ENCODE data around the gene PSG6. TPM values are rescaled to one million over a fixed set of nuclear protein-coding genes. Genes with fewer than 3 reads are reported as not detected.
"Not testable (repeated sequence)": the region's sequence is repeated elsewhere in the genome, so short reads cannot be mapped to it uniquely, and the experiment has no call there.

Gene PSG6
- total RNA-seq, 2 donors from 2014 or later = not detected

DNA sequence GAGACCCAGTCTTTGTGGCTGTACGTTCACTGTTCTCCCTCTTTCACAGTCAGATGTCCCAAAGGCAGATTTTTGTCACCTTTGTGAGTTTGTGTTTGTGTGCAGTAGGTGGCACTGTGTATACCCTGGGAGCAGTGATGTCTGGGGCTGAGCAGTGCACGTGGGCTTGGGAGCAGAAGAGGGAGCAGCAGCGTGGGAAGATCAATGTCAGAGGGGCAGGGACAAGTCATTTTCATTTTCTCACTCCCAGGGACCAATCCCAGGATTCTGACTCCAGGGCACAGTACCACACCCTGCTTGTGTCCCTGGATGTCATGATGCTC, 2.0 kb upstream of the PSG6 start:
- no peak overlapping the region for H3K4me3 ChIP-seq
- DNase-seq (ENCODE audit: low spot score) = no peak
- H3K4me1 ChIP-seq (replicated peaks) = no peaks in the 10 kb centered on the region
- H3K27me3 ChIP-seq (replicated peaks; ENCODE audit: insufficient read depth) = no peaks in the 10 kb centered on the region
- H3K36me3 ChIP-seq = no peaks in the 10 kb centered on the region
- TF ChIP-seq, protein P1, sequence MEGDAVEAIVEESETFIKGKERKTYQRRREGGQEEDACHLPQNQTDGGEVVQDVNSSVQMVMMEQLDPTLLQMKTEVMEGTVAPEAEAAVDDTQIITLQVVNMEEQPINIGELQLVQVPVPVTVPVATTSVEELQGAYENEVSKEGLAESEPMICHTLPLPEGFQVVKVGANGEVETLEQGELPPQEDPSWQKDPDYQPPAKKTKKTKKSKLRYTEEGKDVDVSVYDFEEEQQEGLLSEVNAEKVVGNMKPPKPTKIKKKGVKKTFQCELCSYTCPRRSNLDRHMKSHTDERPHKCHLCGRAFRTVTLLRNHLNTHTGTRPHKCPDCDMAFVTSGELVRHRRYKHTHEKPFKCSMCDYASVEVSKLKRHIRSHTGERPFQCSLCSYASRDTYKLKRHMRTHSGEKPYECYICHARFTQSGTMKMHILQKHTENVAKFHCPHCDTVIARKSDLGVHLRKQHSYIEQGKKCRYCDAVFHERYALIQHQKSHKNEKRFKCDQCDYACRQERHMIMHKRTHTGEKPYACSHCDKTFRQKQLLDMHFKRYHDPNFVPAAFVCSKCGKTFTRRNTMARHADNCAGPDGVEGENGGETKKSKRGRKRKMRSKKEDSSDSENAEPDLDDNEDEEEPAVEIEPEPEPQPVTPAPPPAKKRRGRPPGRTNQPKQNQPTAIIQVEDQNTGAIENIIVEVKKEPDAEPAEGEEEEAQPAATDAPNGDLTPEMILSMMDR (IDR thresholded peaks at IDR 0.05) = no peak
- TF ChIP-seq POLR2A (IDR thresholded peaks at IDR 0.05) (no peak), POLR2AphosphoS5 (IDR thresholded peaks at IDR 0.05) (no peak)
- WGBS = 19% methylated on average over 3 of the region's 3 CpGs
- H3K9me3 ChIP-seq = no peaks in the 10 kb centered on the region
- intact Hi-C loops (cut with DNase I) = no loop called here
- no peak overlapping the region for H3K27ac ChIP-seq

DNA sequence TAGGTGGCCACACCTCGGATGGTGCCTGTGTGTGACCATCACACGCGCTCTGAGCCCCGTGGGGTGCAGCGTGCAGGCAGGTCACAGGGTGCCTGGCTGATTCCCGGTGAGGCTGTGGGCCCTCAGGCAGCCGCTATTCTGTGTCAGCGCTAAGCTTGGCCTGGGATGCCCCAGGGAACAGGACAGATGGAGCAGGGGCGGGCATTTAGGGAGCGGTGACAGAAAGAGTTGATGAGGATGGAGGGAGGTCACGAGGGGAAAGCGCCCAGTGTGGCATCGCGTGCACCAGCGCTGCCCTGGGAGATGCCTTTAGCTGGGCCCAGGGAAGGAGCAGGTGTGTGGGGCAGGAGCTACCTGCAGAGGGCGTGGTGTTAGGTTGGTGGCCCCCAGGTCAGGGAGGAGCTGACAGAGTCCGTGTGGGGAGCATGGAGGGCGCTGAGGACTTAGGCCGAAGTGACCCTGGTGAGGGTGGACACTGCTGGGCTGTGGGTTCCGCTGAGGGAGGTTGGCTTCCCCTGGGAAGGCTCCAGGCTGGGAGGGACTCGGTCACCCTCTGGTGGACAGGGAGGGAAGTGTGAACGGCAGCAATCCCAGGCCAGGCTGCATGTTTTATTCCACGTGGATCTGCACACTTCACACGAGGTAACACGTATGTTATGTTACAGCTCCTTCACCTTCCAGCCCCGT, 1.5 kb upstream of the PSG6 start:
- DNase-seq (ENCODE audit: low spot score); H3K4me1 ChIP-seq (replicated peaks); H3K27ac ChIP-seq; H3K4me3 ChIP-seq; H3K9me3 ChIP-seq; intact Hi-C loops (cut with DNase I); H3K27me3 ChIP-seq (replicated peaks; ENCODE audit: insufficient read depth); H3K36me3 ChIP-seq: not testable (repeated sequence)
- WGBS = 66% methylated on average over 25 of the region's 26 CpGs

DNA sequence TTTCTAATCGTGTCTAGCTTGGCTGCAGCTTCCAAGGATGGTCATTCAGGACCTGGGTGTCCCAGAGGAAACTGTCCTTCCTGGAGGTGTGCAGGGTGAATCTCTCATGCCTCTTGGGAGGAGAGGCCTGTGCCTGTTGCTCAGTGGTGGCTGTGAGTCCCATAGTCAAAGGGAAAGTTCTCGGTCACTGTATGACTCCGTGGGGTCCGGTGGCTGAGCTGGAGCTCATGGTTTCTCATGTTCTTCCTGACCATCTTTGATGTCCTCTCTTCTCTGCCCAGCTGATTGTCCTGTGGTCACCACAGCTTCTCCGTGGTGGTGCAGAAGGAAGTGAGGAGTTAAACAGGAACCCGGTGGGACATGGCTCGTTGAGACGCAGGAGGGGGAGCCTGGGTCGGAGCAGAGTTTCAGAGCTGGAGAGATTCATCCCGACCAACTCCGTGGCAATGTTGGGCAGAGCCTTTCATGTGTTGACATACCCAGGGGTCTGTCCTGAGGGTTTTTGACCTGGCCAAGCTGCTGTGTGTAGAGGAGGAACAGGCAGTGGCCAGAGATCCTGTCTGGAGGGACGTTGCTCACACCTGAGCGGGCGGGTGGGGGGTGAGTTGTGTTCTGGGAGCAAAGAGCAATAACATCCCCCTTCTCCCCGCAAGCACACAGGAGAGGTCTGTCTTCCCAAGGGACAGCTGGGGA, 829 bp upstream of the PSG6 start:
- H3K4me1 ChIP-seq (replicated peaks); H3K36me3 ChIP-seq; H3K9me3 ChIP-seq; DNase-seq (ENCODE audit: low spot score); intact Hi-C loops (cut with DNase I); H3K4me3 ChIP-seq; H3K27ac ChIP-seq; H3K27me3 ChIP-seq (replicated peaks; ENCODE audit: insufficient read depth): not testable (repeated sequence)
- WGBS = 83% methylated on average over 15 of the region's 15 CpGs

DNA sequence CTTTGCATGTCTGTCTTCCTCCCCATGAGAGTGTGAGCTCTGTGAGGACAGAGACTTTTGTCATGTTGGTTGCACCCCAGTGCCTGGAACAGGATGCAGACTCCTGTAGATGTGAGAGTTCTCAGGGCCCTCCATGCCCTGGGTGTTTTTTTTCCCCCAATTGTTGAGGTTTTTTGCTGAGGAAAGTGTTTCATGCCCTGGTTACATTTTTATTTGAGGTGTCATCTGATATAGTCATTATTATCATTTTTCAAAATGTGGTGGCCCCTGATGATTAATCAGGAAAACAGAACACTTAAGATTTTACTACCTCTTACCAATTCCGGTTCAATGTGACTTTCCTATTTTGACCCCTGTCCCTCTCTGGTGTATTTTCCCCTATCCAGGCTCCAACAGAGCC, 763 bp downstream of the PSG6 start:
- H3K27ac ChIP-seq; H3K4me1 ChIP-seq (replicated peaks); DNase-seq (ENCODE audit: low spot score); H3K4me3 ChIP-seq; H3K9me3 ChIP-seq; H3K36me3 ChIP-seq; intact Hi-C loops (cut with DNase I); H3K27me3 ChIP-seq (replicated peaks; ENCODE audit: insufficient read depth): not testable (repeated sequence)
- 83% methylated on average over 1 of the region's 1 CpG for WGBS

DNA sequence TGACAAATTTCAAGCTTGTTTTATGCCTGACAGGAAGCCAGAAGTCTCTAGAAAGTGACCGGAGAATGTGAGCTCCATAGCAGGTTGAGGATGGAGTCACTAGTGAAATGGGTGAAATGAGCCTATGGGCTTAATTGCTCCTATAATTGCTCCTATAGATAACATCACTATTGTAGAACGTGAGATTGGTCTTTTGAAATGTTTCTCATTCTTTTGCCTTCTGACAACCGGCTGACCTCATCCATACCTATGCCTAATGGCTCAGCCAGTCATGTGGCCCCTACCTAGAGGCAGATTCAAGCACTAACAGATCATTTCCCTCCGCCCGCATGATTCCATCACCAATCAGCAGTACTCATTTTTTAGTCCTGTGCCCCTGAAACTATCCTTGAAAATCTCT, 4.2 kb downstream of the PSG6 start:
- H3K4me1 ChIP-seq (replicated peaks); H3K27ac ChIP-seq; DNase-seq (ENCODE audit: low spot score); H3K9me3 ChIP-seq; H3K36me3 ChIP-seq; H3K4me3 ChIP-seq; H3K27me3 ChIP-seq (replicated peaks; ENCODE audit: insufficient read depth); intact Hi-C loops (cut with DNase I): not testable (repeated sequence)
- 69% methylated on average over 5 of the region's 5 CpGs for WGBS

DNA sequence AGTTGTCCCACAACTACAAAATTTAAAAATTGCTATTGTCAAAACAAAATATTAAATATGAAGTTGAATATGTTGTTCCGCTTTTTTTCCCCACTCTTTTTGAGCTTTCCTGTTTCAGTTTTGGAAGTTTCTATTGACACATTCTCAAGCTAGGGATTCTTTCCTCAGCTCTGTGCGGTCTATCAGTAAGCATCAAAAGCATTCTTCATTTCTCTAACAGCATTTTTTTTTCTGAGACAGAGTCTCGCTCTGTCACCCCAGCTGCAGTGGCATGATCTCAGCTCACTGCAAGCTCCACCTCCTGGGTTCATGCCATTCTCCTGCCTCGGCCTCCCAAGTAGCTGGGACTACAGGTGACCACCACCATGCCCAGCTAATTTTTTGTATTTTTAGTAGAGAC, 4.8 kb downstream of the PSG6 start:
- DNase-seq (ENCODE audit: low spot score); intact Hi-C loops (cut with DNase I): not testable (repeated sequence)
- WGBS = 89% methylated on average over 4 of the region's 4 CpGs

DNA sequence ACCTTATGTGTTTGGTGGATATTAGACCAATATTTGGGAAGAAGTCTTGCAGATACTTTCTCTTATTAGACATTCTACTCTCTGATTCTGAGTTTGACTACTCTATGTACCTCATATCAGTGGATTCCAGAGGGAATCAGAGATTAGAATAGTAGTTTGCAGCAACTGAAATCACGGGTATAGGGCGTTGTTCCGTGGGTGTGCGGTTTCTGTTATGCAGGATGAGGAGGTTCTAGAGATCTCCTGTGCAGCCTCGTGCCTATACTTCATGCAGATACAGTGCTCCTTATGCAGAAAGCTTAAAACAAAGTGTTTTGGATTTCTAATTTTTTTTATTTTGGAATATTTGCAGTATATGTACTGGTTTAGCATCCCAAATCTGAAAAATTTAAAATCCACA, 6.0 kb downstream of the PSG6 start:
- H3K27me3 ChIP-seq (replicated peaks; ENCODE audit: insufficient read depth); DNase-seq (ENCODE audit: low spot score); H3K36me3 ChIP-seq; H3K4me1 ChIP-seq (replicated peaks); H3K4me3 ChIP-seq; intact Hi-C loops (cut with DNase I); H3K27ac ChIP-seq; H3K9me3 ChIP-seq: not testable (repeated sequence)
- WGBS = 77% methylated on average over 5 of the region's 5 CpGs

More for the DNA sequence above, 4.8 kb downstream of the PSG6 start:
- H3K27me3 ChIP-seq (replicated peaks; ENCODE audit: insufficient read depth); H3K36me3 ChIP-seq; H3K4me3 ChIP-seq; H3K4me1 ChIP-seq (replicated peaks); H3K27ac ChIP-seq; H3K9me3 ChIP-seq: not testable (repeated sequence)

DNA sequence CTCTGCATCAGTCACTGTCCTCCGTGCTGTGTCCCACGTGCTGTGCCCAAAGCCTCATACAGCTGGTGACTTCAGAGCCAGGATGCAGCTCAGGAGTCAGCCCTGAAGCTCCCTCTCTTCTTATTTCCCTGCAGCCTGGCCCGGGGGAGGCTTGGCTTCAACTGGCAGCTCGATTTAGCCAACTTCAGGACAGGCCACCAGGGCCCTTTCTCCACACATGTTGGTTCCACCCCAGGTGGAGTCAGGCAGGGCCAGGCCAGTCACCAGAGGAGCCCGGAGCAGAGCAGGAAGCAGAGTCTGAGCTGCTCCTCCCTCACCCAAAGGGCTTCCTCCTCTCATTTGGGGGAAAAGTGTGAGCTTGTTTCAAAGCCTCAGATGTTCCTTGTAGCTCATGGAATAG, 11.5 kb downstream of the PSG6 start:
- H3K9me3 ChIP-seq; H3K4me3 ChIP-seq; H3K27ac ChIP-seq; intact Hi-C loops (cut with DNase I); H3K36me3 ChIP-seq; H3K4me1 ChIP-seq (replicated peaks); H3K27me3 ChIP-seq (replicated peaks; ENCODE audit: insufficient read depth); DNase-seq (ENCODE audit: low spot score): not testable (repeated sequence)
- WGBS = 76% methylated on average over 5 of the region's 5 CpGs

DNA sequence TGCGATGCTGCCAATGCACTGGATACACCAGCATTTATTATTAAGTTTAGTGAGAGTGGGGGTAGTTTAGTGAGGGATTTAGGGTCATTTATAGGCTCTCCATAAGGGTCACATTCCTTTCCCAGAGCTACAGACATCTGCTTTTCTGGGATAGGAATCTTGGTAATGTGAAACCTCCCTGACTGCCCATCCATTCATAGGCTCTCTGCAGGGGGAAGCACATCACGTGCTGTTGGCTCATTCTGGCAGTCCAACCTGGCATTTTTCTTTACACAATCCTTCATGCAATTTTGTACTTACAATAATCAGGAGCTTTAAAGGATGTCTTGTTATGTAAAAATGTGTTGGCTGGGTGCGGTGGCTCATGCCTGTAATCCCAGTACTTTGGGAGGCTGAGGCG, 17.1 kb downstream of the PSG6 start:
- 76% methylated on average over 4 of the region's 4 CpGs for WGBS
- DNase-seq (ENCODE audit: low spot score); H3K4me3 ChIP-seq; intact Hi-C loops (cut with DNase I); H3K36me3 ChIP-seq; H3K27ac ChIP-seq; H3K27me3 ChIP-seq (replicated peaks; ENCODE audit: insufficient read depth); H3K9me3 ChIP-seq; H3K4me1 ChIP-seq (replicated peaks): not testable (repeated sequence)

DNA sequence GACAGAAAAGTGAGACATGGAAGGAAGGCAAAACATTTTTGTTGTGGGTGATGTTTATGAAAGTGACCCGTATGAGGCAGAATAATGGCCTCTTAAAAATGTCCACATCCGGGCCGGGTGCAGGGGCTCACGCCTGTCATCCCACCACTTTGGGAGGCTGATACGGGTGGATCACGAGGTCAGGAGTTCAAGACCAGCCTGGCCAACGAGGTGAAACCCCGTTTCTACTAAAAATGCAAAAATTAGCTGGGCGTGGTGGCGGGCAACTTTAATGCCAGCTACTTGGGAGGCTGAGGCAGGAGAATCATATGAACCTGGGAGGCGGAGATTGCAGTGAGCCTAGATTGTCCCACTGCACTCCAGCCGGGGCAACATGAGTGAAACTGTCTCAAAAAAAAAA, 18.0 kb downstream of the PSG6 start:
- H3K9me3 ChIP-seq; H3K36me3 ChIP-seq; H3K27ac ChIP-seq; H3K4me3 ChIP-seq; DNase-seq (ENCODE audit: low spot score); H3K4me1 ChIP-seq (replicated peaks); intact Hi-C loops (cut with DNase I); H3K27me3 ChIP-seq (replicated peaks; ENCODE audit: insufficient read depth): not testable (repeated sequence)
- 93% methylated on average over 12 of the region's 12 CpGs for whole genome bisulfite sequencing

DNA sequence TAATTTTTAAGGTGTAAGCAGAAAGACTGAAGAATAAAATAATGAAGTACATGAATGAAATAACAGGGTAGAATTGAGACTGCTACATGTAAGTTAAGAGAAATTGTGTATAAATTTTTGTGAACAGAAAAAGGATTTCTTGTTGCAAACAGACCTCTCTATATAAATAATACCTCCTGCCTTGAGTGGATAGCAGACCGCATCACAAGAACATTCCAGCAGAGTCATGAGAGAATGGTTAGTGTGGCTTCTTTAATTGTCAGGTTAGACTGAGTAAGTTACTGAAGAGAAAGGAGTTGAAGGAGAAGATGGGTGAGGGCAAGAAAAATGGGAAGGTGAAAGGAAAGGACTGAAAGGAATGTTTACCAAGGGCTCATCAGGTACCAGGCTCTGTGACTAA, 18.6 kb downstream of the PSG6 start:
- H3K27me3 ChIP-seq (replicated peaks; ENCODE audit: insufficient read depth); H3K27ac ChIP-seq; H3K4me3 ChIP-seq; H3K36me3 ChIP-seq; H3K9me3 ChIP-seq; H3K4me1 ChIP-seq (replicated peaks); intact Hi-C loops (cut with DNase I); DNase-seq (ENCODE audit: low spot score): not testable (repeated sequence)
- WGBS = 88% methylated on average over 1 of the region's 1 CpG

DNA sequence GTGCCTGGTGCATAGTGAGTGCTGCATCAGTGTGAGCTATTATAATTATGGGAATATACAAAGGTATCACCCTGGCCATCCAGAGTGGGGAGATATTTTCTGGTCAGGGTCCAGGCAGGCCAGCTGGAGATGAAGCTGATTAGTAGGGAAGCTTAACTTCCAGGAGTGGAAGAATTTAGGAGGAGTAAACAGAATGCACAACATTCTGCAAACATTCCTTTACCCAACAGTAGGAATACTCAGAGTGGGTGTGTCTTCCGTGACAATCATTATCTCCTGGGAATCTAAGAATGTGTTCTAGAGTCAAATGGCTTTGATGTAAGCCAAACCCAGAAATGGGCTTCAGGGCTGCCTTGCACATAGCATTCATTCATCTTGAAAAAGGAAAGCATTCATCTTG, 19.0 kb downstream of the PSG6 start:
- H3K36me3 ChIP-seq; H3K27ac ChIP-seq; intact Hi-C loops (cut with DNase I); H3K4me1 ChIP-seq (replicated peaks); H3K9me3 ChIP-seq; H3K4me3 ChIP-seq; H3K27me3 ChIP-seq (replicated peaks; ENCODE audit: insufficient read depth); DNase-seq (ENCODE audit: low spot score): not testable (repeated sequence)
- WGBS = 47% methylated on average over 1 of the region's 1 CpG

Measured in prostate gland (tissue), 2 donors.